ENCODE measurements around the gene DCHS1. TPM values are rescaled to one million over a fixed set of nuclear protein-coding genes. Genes with fewer than 3 reads are reported as not detected.
"Not testable (repeated sequence)": the region's sequence is repeated elsewhere in the genome, so short reads cannot be mapped to it uniquely, and the experiment has no call there.

DCHS1 gene, protein sequence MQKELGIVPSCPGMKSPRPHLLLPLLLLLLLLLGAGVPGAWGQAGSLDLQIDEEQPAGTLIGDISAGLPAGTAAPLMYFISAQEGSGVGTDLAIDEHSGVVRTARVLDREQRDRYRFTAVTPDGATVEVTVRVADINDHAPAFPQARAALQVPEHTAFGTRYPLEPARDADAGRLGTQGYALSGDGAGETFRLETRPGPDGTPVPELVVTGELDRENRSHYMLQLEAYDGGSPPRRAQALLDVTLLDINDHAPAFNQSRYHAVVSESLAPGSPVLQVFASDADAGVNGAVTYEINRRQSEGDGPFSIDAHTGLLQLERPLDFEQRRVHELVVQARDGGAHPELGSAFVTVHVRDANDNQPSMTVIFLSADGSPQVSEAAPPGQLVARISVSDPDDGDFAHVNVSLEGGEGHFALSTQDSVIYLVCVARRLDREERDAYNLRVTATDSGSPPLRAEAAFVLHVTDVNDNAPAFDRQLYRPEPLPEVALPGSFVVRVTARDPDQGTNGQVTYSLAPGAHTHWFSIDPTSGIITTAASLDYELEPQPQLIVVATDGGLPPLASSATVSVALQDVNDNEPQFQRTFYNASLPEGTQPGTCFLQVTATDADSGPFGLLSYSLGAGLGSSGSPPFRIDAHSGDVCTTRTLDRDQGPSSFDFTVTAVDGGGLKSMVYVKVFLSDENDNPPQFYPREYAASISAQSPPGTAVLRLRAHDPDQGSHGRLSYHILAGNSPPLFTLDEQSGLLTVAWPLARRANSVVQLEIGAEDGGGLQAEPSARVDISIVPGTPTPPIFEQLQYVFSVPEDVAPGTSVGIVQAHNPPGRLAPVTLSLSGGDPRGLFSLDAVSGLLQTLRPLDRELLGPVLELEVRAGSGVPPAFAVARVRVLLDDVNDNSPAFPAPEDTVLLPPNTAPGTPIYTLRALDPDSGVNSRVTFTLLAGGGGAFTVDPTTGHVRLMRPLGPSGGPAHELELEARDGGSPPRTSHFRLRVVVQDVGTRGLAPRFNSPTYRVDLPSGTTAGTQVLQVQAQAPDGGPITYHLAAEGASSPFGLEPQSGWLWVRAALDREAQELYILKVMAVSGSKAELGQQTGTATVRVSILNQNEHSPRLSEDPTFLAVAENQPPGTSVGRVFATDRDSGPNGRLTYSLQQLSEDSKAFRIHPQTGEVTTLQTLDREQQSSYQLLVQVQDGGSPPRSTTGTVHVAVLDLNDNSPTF (N-terminal part only)
- 49.9 TPM for total RNA-seq

DNA sequence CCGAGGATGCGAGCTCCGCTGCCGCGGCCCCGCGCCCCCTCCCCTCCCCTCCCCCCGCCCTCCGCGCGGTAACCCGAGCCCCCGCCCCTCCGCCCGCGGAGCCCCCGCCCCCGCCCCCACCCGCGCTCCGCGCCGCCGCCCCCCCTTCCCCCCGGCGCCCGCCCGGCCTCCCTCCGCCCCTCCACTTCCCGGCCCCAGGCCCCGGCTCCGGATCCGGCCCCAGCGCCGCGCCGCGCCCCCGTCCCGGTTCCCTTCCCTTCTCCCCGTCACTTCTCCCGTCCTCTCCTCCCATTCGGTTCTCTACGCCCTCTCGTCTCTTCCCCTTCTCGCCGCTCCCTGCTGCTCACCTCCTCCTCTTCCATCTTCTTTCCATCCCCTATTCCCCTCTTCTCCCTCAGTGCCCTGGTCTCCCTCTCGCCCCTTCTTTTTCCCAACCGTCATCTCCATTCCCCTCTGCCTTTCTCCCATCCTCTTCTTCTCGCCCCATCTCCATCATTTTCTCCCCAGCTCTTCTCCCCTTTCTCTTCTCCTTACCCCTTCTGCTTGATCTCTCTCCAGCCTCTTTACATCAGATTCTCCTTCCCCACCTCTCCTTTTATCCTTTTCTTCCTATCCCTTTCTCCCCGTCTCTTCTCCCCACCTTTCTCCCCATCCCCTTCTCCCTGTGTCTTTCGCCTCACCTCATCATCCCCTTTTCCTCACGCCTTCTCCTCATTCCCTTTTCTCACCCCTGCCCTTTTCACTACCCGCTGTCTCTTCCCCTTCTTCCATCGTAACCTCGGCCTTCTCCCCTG is at the start of gene DCHS1:
Gene DCHS1, minus strand, starts transcription at position 20 of the 794 bp plus-strand sequence. CDS start 14,196 bp downstream, outside the sequence.
- DNase-seq = no peak

DNA sequence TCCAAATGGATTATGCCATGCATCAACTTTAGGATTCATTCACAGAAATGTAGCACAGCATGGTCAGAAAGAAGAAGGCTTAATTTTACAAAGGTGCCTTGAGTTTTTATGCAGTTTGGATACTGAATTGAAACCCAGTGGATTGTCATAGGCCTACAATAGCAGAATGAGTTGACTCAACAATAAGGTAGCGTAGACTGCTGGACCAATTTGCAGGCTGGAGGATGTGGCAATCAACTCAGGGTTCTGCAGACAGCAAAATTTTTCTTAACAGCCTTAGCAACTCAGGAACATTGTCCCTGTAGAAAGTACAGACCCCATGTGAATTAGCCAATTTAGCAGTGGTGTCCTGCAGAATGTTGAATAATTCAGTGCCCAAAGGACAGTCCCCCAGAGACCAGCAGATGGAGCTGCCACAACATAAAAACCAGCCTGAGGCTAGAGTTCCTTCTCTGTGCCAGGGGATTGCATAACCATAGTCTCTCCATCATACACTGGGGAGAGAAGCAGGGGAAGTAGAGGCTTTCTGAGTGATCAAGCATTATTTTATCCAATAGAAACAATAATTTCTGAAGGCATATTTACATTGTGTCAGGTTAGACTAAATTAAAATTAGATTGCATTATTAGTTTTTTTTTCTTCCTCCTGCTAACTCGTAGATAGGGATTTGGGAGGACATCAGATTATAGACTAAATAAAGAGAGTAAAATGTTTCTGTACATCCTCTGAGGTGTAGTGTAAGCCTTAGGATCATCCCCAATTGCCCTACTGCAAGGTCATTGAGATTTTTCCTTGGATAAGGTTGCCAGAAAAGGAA is 47.8 kb upstream of the DCHS1 start:
- peak; percentile 44 for DNase-seq

DNA sequence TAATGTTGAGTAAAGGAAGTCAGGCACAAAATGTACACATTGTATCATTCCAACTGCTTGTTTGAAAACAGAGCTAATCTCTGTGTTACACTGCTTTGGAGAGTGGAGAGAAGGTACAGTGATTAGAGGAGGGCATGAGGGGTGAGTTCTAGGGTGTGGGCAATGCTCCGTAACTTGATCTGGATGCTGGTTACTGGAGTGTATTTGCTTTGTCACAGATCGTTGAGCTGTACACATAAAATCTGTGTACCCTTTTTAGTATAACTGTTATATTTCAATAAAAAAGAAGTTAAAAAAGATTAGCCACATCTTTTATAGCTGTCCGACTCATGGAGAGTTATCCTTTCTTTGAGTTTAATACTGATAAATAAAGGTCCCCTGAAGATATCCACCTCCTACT is 46.3 kb upstream of the DCHS1 start:
- DNase-seq = not testable (repeated sequence)

DNA sequence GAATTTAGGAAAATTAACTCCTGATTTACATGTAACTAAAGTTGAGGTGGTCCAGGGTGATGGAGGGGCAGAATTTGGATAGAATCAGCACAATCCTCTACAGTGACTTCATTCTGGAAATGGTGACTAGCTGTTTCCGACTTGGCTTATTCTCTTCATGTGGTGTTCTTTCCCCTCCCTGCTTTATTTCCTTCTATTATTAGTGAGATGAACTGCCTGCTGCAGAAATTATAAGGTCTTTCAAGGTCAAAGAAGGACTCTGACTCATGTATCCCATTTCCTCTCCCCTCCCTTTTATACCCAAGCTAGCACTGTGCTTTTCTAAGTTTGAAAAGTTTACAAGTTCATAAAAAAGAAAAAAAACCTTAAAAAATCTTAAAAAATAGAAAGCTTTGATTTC is 39.8 kb upstream of the DCHS1 start:
- DNase-seq = no peak

DNA sequence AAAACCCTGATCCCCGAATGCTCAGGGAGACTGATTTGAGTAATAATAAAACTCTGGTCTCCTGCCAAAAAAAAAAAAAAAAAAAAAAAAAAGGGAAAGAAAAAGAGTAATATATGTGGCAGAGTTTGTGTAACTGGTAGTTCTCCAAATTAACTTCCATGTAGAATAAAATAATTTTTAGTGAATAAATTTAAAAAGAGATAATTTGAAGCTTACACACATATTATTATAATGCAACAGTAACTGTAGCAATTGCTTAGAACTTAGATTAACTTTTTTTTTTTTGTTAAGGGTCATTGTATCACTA is 38.6 kb upstream of the DCHS1 start:
- no peak for DNase-seq

DNA sequence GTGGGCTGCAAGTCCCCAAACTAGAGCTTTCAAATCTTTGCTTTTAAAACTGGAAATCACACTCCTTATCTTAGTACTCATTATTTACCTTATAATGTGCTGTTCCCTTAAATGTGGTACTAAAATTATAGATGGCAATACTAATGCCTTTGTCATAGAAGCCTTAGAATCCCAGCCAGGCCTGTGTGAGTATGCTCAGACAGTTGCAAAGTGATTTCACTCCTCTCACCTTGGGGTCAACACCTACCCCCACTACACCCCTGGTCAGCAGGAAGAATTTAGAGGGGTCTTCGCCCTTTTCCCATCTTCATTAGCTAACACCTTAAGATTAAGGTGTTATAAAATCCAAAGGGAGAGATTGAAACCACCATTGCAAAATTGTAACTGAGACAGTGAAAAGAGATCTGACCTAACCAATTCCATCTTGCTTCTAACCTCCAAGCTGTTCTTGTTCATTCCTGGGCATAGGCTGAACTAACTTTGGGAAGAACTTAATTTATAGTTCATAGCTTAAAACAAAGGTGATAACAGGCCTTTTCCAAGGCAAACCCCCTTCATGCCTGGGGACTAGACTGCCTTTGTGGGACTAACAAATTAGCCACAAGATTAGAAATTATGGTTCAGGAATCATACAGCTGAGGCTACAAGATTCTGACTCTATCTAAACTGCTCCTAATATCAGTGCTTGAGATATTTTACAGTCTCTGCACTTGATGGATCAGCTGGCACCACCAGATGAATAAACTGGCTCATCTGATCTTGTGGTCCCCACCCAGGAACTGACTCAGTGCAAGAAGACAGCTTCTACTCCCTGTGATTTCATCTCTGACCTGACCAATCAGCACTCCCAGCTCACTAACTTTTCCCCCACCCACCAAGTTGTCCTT is 38.0 kb upstream of the DCHS1 start:
- no peak for DNase-seq

DNA sequence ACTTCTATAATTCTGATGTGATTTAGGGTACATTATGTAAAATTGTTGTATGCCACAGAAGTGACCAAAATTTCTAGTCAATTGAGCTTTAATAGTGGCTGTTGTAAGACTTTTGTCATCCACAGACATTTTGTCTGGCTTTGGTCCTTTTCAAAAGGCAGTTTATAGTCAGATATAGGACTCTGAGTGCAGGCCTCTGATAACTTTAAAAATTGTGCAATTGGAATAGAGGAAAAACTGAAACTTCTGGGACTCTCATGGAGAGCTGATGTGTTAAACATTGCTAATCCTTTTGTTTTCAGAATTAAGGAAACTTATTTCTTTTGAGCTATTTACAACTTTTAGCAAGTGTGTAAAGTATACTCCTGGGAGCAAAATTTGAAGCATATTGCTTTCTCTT is 36.5 kb upstream of the DCHS1 start:
- DNase-seq = no peak

DNA sequence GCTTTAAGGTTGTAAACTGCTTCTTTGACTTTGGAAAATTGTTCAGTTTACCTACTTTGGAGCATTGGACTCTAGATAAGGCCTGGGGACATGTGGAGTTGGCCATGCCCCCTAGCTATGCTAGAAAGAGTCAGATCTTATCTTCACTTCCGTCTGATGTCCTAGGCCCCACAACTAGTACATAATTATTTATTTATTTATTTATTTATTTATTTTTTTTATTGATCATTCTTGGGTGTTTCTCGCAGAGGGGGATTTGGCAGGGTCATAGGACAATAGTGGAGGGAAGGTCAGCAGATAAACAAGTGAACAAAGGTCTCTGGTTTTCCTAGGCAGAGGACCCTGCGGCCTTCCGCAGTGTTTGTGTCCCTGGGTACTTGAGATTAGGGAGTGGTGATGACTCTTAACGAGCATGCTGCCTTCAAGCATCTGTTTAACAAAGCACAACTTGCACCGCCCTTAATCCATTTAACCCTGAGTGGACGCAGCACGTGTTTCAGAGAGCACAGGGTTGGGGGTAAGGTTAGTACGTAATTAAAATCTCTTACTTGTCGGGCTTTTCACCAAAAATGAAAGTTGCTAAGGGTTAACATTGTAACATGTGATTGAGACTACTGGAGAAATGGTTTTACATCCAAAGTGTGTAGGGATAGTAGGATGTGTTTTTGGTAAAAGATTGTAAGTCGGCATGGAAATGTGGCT is 35.0 kb upstream of the DCHS1 start:
- DNase-seq = not testable (repeated sequence)

DNA sequence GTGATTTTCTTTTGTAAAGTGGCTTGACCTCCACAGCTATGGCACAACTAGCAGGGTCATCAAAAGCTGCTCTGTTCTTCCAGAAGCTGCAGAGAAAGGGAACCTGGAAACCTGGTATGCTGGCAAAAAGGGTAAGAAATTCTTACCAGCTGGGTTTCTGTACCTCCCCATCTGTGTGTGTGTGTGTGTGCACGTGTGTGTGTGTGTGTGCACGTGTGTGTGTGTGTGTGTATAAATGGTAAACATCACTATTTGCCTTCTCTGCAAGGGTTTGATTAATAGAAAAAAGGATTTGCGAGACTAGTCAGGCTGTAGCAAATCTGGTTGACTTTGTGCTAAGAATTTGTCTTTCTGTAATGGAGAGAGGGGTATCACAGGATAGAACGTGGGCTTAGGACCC is 32.3 kb upstream of the DCHS1 start:
- DNase-seq = no peak

DNA sequence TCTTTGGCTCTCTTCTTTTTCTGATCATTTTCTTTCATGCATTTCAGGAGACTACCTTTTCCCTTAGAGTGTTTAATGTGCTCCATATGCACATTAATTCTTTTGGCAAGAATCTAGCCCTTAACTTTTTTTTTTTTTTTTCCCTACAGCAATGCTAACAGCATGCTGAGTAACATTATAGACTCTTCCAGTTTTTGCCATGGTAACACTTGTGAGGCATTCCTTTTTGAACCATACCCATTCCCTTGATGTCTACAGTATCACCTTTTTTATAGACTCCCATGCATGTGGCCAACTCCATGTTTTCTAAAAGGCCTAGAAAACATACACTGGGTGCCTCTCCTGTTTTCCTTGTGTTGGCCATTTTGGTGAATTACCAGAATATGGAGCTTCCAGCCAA is 30.4 kb upstream of the DCHS1 start:
- DNase-seq = no peak

DNA sequence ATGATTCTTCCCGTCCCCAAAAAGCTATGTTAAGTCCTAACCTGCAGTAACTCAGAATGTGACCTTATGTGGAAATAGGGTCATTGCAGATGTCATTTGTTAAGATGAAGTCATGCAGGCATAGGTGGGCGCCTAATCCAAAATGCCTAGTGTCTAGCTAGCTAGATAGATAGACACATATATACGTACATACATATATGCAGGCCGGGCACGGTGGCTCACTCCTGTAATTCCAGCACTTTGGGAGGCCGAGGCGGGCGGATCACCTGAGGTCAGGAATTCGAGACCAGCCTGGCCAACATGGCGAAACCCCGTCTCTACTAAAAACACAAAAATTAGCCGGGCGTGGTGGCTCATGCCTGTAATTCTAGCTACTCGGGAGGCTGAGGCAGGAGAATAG is 28.5 kb upstream of the DCHS1 start:
- DNase-seq = not testable (repeated sequence)

DNA sequence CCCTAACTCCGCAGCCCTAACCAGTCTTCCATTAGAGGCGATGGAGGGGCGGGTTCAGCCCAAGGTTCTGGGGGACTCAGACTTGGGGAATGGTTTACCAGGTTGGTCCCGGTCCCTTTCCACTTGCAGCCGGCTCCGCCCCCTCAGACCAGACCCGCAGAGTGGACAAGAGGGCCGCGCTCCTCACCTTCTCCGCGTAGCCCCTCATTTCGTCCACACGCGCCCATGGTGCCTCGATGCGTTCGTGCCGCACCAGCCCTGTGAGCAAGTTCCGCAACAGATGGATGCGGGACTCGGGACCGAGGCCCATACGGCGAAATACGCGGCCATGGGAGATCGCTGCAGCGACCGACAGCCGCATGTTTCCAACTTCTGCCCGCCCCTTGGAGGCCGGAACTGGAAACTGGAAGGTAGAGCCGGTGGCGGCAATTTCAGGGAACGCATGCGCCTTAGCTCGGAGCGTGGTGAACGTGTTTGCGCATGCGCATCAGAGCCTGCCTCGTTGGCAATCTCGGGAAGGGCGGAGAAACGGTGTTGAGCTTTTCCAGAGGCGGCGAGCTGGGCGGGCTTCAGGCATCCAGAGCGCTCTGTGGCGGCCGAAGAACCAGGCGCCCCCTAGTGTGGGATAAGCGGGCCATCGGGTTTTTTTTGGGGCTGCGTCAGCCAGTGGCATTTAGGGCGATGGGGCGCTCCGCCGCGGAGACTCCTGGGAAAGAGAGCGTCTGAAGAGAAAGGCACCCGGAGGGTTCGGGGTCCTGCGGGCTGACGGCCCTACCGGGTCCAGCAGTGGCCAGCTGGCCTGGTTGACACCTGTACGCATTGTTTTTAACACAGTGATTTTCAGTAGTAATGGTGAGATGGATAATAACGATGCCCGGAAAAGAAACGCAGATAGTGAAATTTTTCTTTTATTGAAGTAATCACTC is 27.6 kb upstream of the DCHS1 start, which contains the start of gene MRPL17:
Gene MRPL17, minus strand, starts transcription at position 405 of the 926 bp plus-strand sequence. Its CDS starts 44 bp downstream, at position 361.
- peak; percentile 97 for DNase-seq

DNA sequence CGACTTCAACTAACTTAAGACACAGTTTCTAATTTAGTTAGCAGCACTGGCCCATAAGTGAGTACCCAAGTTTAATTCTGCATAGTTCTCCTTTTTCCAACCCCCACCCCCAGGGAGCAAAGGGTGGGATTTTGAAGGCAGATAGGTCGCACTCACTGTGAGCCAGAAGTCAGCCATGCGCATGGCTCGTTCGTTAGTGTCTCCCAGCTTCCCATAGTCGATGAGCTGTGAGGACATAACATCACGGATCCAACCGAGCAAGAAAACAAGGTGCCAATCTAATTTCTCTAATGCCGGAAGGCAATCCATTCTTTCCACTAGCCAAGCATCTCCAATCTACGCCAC is 27.0 kb upstream of the DCHS1 start:
- DNase-seq = no peak

DNA sequence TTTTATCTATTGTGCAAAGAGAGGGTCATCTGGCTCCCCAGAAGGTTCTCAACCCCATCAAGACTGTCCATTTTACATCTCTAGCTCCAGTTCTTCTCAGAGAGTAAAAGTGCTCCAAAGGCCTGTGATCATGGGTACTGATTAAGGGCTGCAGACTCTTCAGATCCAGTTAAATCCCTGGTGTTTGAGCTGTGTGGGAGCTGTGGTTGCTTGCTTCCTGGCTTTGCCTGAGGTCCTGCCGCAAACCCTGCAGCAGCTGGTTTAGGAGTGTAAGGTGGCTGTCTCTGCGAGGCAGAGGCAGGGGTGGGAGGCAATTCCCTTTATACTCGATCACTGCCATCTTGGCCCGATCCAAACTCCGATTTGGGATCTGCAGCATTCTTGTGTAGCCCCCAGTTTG is 26.3 kb upstream of the DCHS1 start:
- no peak for DNase-seq

DNA sequence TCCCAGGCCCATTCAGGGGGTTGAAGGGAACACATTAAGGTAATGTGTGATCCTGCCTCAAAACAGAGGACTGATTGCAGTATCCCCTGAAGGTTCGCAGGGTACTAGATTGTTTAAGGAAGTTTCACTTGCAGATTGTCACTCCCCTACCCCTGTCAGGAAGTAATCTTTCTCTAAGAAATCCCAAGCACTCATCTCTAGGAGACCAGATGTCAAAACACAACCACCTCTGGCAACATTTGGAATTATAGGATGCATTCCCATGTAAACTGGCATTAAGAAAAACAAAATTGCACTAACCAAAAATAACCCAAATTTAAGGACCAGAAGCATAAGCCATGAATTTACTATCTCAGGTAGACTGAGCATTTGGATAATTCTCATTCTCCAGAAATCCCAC is 25.9 kb upstream of the DCHS1 start:
- DNase-seq = no peak

DNA sequence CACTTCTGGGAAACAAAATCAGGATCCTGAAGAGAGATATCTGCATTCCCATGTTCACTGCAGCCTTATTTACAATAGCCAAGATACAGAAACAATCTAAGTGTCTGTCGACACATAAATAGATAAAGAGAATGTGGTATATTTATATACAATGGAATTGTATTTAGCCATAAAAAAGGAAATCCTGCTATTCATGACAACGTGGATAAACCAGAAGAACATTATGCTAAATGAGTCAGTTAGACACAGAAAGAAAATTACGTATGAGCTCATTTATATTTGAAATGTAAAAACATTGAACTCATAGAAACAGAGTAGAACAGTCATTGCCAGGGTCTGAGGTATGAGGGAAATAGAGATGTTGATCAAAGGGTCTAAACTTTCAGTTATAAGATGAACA is 21.4 kb upstream of the DCHS1 start:
- no peak for DNase-seq

DNA sequence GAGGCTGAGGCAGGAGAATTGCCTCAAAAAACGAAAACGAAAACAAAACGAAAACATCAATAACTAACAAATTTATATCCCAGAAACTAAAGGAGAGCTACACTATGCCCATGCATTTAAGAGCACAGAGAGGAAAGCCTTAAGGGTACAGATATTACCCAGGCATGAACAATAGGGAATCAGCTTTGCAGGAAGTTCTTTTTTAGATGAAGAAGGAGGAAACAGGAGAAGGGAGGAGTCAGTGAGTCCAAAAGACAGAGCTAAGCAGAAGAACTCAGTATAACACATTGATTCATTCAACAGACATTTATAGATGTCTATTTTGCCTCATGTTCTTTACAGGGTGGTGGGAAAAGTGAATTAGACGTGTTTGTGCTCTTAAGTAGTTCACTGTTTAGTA is 19.3 kb upstream of the DCHS1 start:
- DNase-seq = no peak

DNA sequence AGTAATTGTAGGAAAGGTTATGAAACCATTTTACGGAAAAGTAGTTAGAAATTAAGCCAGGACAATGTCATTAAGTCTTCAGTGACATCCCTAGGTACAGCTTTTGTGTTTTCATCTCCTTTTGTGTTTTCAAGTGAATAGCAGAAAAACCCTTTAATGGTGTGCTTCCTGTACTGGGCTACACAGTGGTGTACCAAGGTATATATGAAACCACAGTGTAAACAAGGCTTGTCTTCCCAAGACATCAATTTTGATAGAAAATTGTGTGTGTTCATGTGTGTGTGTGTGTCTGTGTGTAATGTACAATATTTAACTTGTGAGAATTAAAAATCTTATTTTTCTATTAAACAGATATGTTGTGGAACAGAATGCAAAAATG is 18.6 kb upstream of the DCHS1 start:
- DNase-seq = no peak
